ENCODE data around the gene SIDT1.

SIDT1 gene

DNA sequence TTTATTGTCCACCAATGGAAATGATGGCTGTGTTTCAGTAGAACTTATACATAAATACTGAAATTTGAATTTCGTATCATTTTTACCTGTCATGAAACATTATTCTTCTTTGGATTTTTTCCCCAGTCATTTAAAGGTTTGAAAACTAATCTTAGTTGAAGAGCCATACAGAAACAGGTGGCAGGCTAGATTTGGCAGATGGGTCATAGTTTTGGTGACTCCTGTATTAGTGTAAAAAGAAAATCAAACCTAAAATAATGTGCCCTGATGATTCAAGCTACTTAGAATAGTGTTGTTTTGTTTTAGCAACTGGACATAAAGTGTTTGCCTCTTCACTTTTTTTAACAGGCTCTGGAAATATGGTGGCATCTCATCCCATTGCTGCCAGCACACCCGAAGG lies 68.9 kb downstream of the SIDT1 start:
- no peak for DNase-seq (ENCODE audit: insufficient read length)
- TF ChIP-seq POLR2A (IDR thresholded peaks at IDR 0.05; ENCODE audit: low read depth, low read length) (no peak), TAF1 (IDR thresholded peaks at IDR 0.05; ENCODE audit: borderline replicate concordance, low read depth, low read length) (no peak), POLR2AphosphoS5 (IDR thresholded peaks at IDR 0.05; ENCODE audit: low read depth, low read length) (no peak)
- FAIRE-seq, result no peak

DNA sequence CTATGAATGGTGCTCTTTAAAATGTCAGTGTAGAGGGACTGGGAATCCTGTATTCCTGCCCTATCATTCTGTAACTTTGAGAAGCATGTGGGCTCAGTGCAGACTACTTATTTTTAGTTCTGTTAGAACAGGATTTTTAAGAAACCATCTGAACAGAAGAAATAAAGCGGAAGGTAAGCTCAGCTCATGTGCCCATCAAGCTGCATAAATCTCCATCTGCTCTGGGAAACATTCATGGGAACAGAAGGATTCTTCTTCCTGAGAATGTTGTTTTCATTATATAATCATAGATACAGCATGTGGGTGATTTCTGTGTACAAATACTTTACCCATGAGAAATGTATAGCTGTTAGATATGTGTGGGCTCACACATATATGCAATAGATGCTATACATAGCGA lies 69.9 kb downstream of the SIDT1 start:
- FAIRE-seq, result no peak
- DNase-seq (ENCODE audit: insufficient read length), result no peak
- TF ChIP-seq POLR2A (IDR thresholded peaks at IDR 0.05; ENCODE audit: low read depth, low read length) (no peak), POLR2AphosphoS5 (IDR thresholded peaks at IDR 0.05; ENCODE audit: low read depth, low read length) (no peak), TAF1 (IDR thresholded peaks at IDR 0.05; ENCODE audit: borderline replicate concordance, low read depth, low read length) (no peak)

DNA sequence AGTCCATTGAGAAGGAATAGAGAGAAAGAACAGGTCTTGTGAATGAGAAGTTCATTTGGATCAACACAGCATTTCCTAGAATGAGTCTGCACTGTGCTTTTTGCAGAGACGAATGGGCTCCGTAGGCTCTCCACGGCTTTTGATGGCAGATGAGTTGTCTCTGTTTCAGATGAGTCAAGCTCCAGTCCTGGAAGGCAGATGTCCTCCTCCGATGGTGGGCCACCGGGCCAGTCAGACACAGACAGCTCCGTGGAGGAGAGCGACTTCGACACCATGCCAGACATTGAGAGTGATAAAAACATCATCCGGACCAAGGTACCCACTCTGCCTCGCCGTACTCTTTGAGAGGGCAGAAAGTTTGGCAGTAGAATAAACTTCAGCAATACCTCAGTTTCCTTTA lies 70.5 kb downstream of the SIDT1 start:
- FAIRE-seq (no peak), DNase-seq (ENCODE audit: insufficient read length) (no peak)
- TF ChIP-seq TAF1 (IDR thresholded peaks at IDR 0.05; ENCODE audit: borderline replicate concordance, low read depth, low read length) (no peak), POLR2AphosphoS5 (IDR thresholded peaks at IDR 0.05; ENCODE audit: low read depth, low read length) (no peak), POLR2A (IDR thresholded peaks at IDR 0.05; ENCODE audit: low read depth, low read length) (no peak)

DNA sequence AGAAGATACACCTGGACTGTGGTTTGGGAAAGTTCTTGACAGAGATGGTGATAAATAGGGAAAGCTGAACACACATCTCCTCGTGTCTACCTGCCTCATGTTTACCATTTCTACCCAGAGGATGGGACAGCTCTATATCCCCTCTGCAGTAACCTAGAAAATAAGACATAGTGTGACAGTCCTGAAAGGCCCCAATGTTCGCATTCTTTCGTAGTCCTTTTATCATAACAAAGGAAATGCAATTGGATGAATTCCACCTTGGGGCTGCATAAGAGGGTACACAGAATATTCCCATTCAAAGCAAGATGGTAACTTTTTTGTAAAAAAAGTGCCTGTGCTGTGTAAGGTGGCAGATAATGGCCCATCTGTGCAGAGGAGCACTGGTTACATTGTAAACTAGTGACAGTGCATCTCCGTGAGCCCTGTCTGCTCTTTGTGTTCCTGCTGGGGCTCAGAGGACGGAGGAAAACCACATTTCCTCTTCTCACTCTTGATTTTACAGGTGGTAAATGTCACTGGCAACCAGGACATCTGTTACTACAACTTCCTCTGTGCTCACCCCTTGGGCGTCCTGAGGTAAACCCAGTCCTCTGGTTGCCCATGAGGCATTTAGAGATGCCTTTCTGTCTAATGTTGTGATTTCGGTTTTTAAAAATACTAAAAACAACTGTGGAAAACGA lies 74.3 kb downstream of the SIDT1 start:
- DNase-seq (ENCODE audit: insufficient read length) (peak; percentile 60), FAIRE-seq (peak; percentile 99)
- TF ChIP-seq TAF1 (IDR thresholded peaks at IDR 0.05; ENCODE audit: borderline replicate concordance, low read depth, low read length), result no peak
- no peak for TF ChIP-seq POLR2A (IDR thresholded peaks at IDR 0.05; ENCODE audit: low read depth, low read length)
- TF ChIP-seq POLR2AphosphoS5 (IDR thresholded peaks at IDR 0.05; ENCODE audit: low read depth, low read length), result no peak

DNA sequence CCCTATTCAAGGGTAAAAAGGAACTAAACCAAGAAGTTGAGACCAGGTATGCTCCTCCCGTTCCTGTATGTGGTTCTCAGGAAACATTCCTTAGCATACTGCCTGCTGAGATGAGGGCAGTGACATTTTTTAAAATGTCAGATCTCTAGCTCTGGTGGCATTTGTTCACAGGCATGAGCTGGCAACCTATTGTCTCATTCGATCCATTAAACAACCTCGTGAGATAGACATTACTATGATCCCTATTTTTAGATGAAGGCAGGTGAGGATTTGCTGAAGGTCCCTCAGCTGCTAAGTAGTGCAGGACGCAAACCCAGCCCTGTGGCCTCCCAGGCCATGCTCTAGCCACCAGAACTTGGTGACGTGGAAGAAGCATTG lies 74.9 kb downstream of the SIDT1 start:
- FAIRE-seq, result no peak
- no peak for TF ChIP-seq TAF1 (IDR thresholded peaks at IDR 0.05; ENCODE audit: borderline replicate concordance, low read depth, low read length)
- no peak for TF ChIP-seq POLR2A (IDR thresholded peaks at IDR 0.05; ENCODE audit: low read depth, low read length)
- no peak for TF ChIP-seq POLR2AphosphoS5 (IDR thresholded peaks at IDR 0.05; ENCODE audit: low read depth, low read length)
- DNase-seq (ENCODE audit: insufficient read length), result no peak

DNA sequence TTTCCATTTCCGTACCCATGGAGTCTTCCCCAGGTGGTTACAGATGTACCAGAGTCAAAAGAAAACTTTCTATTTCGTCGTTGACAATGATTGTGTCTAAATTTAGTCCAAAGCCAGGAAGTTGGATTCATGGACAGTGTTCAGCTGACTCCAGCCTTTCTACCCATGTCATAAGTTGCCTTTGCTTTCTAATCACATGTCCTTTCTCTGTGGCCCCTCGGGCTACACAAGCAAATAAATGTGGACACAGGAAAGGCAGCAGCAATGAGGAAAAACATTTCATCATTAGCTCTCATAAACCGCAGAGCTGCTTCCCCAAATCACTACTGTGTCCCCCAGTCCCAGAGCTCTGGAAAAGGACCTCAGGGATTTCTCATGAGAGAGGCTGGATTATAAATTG lies 82.0 kb downstream of the SIDT1 start:
- TF ChIP-seq POLR2AphosphoS5 (IDR thresholded peaks at IDR 0.05; ENCODE audit: low read depth, low read length) (no peak), POLR2A (IDR thresholded peaks at IDR 0.05; ENCODE audit: low read depth, low read length) (no peak), TAF1 (IDR thresholded peaks at IDR 0.05; ENCODE audit: borderline replicate concordance, low read depth, low read length) (no peak)
- no peak for FAIRE-seq
- no peak for DNase-seq (ENCODE audit: insufficient read length)

DNA sequence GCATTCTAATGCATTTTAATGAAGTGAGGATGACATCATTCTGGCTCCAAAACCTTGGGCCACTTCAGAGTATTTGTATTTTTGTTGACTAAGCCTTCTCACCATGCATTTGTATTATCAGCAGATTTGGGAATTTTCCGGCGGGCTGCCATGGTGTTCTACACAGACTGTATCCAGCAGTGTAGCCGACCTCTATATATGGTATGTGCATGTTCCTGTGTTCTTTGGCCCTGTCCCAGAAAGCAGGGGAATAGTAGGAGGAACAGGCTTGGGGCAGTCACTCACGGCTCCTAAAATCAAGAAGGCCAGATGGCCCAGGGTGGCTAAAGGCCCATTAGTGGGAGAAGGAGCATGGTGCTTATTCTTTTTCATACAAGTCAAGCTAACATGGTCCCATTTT lies 83.6 kb downstream of the SIDT1 start:
- no peak for DNase-seq (ENCODE audit: insufficient read length)
- no peak for FAIRE-seq
- TF ChIP-seq TAF1 (IDR thresholded peaks at IDR 0.05; ENCODE audit: borderline replicate concordance, low read depth, low read length) (no peak), POLR2AphosphoS5 (IDR thresholded peaks at IDR 0.05; ENCODE audit: low read depth, low read length) (no peak), POLR2A (IDR thresholded peaks at IDR 0.05; ENCODE audit: low read depth, low read length) (no peak)

DNA sequence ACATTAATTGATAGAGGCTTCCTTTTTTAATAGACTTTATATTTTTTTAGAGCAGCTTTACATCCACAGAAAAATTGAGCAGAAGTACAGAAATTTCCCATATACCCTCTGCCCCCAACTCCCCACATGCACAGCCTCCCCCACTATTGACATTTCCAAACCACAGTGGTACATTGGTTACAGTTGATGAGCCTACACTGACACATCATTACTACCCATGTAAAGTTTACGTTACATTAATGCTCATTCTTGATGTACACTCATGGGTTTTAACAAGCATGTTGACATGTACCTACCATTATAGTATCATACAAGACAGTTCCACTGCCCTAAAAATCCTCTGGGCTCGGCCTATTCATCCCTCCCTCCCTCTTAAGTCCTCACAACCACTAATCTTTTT lies 85.4 kb downstream of the SIDT1 start:
- no peak for TF ChIP-seq POLR2A (IDR thresholded peaks at IDR 0.05; ENCODE audit: low read depth, low read length)
- no peak for TF ChIP-seq TAF1 (IDR thresholded peaks at IDR 0.05; ENCODE audit: borderline replicate concordance, low read depth, low read length)
- no peak for TF ChIP-seq POLR2AphosphoS5 (IDR thresholded peaks at IDR 0.05; ENCODE audit: low read depth, low read length)
- FAIRE-seq (peak; percentile 46), DNase-seq (ENCODE audit: insufficient read length) (no peak)

DNA sequence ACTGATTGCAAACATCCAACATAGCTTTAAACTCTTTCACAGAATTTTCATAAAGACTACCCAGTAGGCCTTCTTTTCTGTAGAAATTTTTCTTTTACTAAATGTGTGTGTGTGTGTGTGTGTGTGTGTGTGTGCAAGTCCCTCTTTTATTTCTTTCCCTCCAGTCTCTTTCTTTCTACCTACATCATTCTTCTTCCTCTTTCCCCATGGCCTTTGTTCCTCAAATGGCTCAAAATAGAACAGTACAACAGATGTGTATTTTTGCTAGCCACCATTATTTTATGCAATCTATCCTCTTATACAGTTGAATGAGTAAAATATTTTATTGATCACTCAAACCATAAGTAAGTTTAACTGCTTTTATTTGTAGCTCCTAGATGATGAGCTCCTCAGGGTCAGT lies 87.7 kb downstream of the SIDT1 start:
- DNase-seq (ENCODE audit: insufficient read length) (no peak), FAIRE-seq (no peak)
- TF ChIP-seq POLR2AphosphoS5 (IDR thresholded peaks at IDR 0.05; ENCODE audit: low read depth, low read length) (no peak), POLR2A (IDR thresholded peaks at IDR 0.05; ENCODE audit: low read depth, low read length) (no peak), TAF1 (IDR thresholded peaks at IDR 0.05; ENCODE audit: borderline replicate concordance, low read depth, low read length) (no peak)

DNA sequence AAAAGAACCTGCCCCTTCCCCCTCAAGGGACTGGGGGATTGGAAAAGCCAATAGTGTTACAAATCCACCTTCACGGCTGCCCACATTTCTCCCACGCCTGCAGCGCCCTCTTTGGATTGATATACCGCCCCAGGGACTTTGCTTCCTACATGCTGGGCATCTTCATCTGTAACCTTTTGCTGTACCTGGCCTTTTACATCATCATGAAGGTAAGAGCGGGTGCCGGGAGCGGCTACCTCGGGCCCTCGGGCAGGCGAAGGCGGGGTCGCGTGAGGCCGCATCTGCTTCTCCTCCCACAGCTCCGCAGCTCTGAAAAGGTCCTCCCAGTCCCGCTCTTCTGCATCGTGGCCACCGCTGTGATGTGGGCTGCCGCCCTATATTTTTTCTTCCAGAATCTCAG lies 91.0 kb downstream of the SIDT1 start:
- DNase-seq (ENCODE audit: insufficient read length) (no peak), FAIRE-seq (no peak)
- no peak for TF ChIP-seq POLR2AphosphoS5 (IDR thresholded peaks at IDR 0.05; ENCODE audit: low read depth, low read length)
- no peak for TF ChIP-seq POLR2A (IDR thresholded peaks at IDR 0.05; ENCODE audit: low read depth, low read length)
- TF ChIP-seq TAF1 (IDR thresholded peaks at IDR 0.05; ENCODE audit: borderline replicate concordance, low read depth, low read length), result no peak

DNA sequence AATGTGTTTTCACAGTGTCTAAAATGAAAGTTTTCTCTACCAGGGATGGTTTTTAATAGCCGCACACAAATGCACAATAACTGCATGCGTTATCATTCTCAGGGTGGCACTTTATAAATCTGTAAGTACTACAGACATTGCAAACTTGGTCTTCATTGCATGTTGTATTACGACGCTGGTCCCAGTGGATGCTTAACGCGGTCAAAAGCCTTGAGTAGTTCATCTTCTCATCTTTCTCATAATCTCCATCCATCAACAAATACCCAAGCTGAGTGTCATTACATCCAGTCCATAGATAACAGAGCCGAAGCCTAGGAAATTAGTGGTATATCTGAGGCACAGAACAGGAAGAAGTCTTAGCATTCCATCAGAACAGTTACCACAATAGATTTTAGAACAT lies 91.5 kb downstream of the SIDT1 start:
- no peak for FAIRE-seq

DNA sequence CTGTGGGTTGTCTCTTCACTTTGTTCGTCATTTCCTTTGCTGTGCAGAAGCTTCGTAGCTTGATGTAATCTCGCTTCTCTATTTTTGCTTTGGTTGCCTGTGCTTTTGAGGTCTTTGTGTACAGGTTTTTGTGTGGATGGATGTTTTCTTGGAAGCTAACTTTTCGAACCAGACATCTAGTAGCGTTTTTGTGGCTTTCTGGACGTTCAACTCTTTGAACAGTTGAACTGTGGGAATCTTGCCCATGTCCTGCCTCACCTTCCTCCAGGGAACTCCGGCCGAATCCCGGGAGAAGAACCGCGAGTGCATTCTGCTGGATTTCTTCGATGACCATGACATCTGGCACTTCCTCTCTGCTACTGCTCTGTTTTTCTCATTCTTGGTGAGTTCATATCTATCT lies 93.5 kb downstream of the SIDT1 start:
- DNase-seq (ENCODE audit: insufficient read length) (no peak), FAIRE-seq (no peak)
- TF ChIP-seq POLR2A (IDR thresholded peaks at IDR 0.05; ENCODE audit: low read depth, low read length) (no peak), POLR2AphosphoS5 (IDR thresholded peaks at IDR 0.05; ENCODE audit: low read depth, low read length) (no peak), TAF1 (IDR thresholded peaks at IDR 0.05; ENCODE audit: borderline replicate concordance, low read depth, low read length) (no peak)

More for the DNA sequence above, 91.5 kb downstream of the SIDT1 start:
- DNase-seq (ENCODE audit: insufficient read length), result no peak
- TF ChIP-seq POLR2AphosphoS5 (IDR thresholded peaks at IDR 0.05; ENCODE audit: low read depth, low read length) (no peak), POLR2A (IDR thresholded peaks at IDR 0.05; ENCODE audit: low read depth, low read length) (no peak), TAF1 (IDR thresholded peaks at IDR 0.05; ENCODE audit: borderline replicate concordance, low read depth, low read length) (no peak)
